ENCODE data around the gene MC1R.
A peak's percentile ranks its signal among the peaks of the same experiment; 100 is the strongest.
"Not testable (repeated sequence)": the region's sequence is repeated elsewhere in the genome, so short reads cannot be mapped to it uniquely, and the experiment has no call there.

The MC1R gene

DNA sequence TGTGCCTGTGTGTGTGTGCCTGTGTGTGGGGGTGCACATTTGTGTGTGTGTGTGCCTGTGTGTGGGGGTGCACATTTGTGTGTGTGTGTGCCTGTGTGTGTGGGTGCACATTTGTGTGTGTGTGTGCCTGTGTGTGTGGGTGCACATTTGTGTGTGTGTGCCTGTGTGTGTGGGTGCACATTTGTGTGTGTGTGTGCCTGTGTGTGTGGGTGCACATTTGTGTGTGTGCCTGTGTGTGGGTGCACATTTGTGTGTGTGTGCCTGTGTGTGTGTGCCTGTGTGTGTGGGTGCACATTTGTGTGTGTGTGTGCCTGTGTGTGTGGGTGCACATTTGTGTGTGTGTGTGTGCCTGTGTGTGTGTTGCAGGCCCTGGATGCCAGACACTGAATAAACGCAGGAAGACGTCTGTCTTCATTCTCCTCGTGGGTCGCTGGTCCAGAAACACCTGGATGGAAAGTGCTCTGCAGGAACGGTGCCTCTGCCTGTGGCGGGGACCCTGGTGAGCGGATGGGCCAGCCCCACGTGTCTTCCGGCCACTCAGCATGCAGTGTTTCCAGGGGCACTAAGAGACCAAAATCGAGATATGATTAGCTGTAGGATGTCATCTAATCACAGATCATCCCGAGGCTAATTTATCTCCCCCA, 3.9 kb upstream of the MC1R start:
- not testable (repeated sequence) for DNase-seq

DNA sequence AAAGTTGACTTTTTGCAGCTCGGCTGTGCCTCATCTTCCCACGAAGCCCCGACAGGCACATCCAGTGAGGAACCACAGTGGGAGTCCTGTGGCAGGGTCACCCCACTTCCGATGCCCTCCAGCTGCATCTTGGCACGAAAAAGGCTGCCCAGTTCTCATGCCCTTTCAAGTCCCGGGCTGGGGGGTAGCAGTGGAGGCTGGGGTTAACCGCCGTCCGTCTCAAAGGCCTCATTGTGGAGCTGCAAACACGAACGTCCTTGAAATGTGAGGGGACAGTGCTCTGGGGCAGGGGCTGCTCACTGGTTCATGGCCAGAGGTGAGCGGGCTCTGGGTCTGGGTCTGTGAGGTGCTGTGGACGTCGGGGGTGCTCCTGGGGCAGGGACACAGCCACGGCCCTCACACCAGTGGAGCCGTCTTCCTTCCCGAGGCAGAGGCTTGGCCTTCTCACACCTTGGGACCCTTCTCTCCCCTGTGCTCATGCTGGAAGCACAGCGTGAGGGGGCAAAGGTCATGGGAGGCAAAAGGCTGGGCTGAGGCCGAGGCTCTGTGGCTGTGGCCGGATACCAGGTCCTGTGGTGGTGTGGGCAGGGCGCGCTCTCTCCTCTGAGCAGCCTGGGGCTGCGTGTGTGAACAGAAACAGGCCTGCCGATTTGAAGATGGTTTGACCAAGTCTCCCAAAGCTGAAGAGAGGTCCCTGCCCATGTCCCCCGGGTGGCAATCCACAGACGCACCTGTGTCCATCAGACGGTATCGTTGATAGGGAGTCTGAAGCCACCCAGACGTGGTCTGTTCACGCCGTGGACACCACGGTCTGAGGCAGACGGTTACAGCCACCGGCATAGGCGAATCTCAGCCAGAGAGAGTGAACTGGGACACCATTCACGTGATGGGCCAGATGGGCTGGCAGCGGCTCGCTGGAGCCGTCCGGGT, 3.1 kb upstream of the MC1R start:
- DNase-seq: no peak

DNA sequence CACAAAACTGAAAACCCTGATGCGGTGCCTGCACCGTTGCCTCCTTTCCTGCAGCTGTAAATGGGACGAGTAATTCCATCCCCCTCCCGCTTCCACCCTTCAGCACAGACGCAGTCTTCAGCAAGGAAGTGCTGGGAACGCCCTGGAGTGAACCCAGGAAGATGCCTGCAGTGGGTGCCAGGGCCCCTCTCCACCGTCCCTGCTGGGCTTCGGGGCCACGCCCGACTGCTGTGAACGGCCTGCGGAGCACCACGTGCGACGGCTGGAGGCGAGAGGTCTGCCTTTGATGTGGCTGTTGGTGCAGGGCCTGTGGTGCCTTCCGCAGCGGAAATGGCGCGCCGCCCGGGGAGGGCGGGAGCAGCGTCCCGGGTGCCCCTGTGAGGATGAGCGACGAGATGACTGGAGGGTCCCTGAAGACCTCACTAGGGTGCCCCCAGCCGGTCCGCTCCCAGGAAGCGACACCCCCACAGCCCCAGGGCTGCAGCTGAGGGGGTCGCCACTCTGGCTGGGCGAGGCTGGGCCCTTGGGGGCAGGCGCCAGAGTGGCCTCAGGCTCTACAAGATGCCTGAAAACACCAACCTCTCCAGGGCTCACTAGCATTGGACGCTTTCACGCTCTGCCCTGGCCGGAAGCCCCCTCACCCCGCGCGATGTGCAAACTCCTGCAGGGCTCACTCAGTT, 749 bp upstream of the MC1R start:
- DNase-seq: peak; percentile 76

DNA sequence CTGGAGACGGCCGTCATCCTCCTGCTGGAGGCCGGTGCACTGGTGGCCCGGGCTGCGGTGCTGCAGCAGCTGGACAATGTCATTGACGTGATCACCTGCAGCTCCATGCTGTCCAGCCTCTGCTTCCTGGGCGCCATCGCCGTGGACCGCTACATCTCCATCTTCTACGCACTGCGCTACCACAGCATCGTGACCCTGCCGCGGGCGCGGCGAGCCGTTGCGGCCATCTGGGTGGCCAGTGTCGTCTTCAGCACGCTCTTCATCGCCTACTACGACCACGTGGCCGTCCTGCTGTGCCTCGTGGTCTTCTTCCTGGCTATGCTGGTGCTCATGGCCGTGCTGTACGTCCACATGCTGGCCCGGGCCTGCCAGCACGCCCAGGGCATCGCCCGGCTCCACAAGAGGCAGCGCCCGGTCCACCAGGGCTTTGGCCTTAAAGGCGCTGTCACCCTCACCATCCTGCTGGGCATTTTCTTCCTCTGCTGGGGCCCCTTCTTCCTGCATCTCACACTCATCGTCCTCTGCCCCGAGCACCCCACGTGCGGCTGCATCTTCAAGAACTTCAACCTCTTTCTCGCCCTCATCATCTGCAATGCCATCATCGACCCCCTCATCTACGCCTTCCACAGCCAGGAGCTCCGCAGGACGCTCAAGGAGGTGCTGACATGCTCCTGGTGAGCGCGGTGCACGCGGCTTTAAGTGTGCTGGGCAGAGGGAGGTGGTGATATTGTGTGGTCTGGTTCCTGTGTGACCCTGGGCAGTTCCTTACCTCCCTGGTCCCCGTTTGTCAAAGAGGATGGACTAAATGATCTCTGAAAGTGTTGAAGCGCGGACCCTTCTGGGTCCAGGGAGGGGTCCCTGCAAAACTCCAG, 1.1 kb downstream of the MC1R start:
- DNase-seq: peak; percentile 2

DNA sequence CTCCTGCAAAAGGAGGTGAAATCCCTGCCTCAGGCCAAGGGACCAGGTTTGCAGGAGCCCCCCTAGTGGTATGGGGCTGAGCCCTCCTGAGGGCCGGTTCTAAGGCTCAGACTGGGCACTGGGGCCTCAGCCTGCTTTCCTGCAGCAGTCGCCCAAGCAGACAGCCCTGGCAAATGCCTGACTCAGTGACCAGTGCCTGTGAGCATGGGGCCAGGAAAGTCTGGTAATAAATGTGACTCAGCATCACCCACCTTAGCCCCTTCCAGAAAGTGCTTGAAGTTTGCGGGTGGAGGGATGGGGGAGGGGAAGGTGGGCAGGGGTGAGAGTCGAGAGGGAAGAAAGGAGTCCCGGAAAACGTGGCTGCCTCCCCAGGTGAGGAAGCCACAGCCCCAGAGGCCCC, 2.1 kb downstream of the MC1R start:
- no peak for DNase-seq

DNA sequence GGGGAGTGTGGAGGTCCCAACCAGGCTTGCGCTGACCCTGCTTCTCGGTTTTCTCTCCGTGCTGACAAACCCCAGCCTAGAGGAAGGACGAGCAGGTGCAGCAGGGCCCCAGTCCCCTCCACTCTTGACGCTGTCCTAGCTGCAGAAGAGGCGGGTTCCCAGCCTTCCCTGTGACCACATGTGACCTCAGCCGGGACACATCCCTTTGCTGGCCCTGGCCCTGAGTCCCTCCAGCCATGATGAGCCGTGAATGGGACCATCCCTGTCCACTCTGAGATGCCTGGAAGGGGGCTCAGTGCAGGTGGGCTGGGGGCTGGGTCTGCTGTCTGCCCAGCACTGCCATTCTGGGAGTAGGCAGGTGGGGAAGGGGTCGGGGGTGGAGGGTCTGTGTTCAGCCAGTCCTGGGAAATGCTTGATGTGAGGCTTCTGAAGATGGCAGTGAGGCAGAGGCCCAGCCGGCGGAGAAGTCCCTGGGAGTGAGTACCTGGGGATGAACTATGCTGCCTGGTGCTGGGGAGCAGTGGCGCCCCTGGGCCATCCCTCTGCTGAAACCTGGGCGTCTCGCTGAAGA, 2.6 kb downstream of the MC1R start:
- DNase-seq: peak; percentile 4

DNA sequence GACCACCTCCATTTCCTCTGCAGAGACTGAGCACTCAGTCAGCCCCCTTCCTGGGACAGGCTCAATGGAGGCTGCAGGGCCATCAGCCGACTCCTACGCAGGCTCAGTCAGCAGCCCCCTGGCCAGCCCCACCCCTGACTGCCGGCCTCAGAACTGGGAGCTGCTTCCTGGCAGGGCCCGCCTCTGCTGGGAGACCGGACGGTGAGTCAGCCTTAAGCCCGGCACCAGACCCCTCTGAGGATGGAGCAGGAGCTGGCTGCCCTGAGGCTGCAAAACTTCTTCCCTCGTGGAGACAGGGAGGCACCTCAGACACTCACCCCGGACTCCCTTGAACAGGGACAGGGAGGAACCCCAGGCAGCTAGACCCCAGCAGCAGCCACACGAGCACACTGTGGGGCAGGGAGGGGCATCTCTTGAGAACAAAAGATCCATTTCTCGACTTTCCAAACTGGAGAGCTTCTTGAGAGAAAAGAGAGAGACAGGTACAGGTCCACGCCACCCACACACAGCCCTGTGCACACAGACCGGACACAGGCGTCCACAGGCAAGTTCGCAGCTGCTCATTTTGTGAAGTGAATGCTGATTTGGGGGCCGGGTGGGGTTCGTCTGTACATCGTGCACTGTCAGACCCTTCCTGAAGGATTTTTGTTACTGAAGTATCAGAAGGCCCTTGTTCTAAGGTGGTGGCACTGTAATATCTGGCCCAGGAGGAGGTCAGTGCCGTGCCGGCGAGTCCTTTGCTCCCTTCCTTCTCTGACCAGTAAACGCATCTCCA, 3.2 kb downstream of the MC1R start:
- no peak for DNase-seq

DNA sequence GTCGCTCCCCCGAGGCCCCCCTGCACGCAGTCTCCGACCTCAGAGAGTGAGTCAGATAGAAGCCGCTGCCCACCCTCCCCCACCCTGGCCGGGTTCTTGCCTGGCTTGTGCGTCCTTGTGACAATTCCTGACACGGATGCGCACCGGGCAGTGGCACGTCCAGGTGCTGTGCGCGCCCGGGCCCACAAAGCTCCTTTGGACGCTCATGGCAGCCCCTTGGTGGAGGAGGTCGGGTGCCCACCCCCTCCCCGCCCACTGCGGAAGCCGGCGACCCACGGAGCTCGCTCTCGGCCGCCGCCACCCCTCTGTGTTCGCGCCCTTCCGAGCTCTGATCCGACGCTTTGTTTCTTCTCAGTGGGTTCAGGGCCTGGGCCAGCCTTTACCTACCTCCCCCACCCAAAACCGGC, 3.8 kb downstream of the MC1R start:
- DNase-seq: no peak

DNA sequence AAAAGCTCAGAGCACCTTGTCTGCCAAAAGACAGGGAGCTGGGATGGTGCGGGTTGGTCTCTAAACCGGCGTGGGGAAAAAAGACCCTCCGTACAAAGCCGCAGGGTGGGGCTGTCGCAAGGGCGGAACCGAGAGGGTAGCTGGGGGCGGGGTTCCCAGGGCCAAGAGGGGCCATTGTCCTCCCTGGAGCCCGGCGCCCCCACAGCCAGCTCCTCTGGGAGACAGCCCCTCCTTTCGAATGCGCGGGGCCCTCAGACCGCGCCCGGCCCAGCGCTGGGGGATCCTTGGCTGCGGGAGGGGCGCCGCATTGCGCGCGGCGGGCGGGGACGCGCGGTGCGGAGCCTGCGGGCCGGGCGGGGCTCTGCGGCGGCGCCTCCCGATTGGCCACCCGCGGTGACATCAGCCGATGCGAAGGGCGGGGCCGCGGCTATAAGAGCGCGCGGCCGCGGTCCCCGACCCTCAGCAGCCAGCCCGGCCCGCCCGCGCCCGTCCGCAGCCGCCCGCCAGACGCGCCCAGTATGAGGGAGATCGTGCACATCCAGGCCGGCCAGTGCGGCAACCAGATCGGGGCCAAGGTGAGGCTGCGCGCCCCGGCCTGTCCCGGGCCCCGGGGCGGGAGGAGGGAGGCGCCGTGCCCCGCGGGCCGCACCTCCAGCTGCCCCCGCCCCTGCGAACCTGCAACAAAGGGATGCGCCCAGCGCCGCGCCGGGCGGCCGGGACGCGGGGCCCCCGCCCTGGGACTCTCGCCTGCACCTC, 4.4 kb downstream of the MC1R start, which contains the start of gene TUBB3:
TSS of gene TUBB3 (plus strand) at position 459 of the 756 bp plus-strand sequence. CDS start at position 519, 60 bp downstream.
- DNase-seq: peak; percentile 24

DNA sequence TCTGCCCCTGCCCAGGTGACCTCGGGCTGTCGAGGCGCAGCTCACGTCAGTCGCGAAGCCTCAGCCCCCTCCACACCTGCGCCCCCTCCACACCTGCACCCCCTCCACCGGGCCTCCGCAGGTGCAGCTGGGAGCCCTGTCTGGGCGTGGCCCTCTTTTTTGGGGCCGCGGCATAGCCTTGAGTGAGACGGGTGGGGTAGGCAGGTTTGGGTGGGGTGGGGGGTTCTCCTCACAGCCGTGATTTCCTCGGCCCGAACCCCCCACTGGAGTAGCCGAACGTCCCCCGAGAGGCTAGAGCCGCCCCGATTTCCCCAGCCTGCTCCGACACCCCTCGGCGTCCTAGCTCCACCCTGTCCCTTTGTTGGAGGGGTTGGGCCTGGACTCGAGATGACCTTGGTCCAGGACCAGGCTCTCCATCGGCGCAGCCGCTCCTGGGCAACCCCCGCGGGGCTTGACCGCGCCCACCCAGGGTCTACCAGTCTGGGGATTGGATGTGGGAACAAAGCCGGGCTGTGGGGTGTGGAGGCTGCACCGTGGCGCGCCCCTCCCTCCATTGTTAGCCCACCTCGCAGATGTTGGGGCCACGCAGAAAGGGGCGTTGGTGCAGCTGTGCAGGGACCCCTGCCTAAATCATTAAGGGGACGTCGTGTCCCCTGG, 5.1 kb downstream of the MC1R start:
- no peak for DNase-seq

DNA sequence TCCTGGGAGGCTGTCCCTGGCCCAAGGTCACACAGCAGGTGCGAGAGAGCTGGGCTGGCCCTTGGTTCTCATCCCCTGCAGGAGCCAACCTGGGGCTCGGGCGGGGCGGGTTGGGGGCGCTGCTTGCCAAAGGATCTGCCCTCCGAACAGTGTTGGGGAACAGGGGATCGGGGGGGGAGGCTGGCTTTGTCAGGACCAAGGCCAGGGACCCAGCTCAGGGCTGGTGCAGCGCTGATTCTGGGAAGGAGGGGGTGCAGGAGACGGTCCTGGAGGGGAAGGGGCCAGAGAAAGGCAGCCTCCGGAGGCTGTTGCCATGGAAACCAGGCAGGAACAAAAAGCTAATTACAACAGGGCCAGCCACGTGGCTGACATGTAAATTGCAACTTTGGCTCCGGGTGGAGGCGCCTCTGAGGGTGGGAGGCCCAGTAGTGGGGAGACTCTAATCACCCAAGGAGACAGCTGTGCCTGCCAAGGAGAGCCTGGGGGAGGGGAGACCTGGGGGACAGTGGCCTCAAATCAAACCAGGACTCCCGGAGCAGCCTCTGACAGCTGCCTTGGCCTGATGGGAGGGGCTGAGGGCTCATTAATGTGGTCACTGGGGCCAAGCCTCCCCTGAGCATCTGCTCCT, 5.7 kb downstream of the MC1R start:
- peak; percentile 38 for DNase-seq

DNA sequence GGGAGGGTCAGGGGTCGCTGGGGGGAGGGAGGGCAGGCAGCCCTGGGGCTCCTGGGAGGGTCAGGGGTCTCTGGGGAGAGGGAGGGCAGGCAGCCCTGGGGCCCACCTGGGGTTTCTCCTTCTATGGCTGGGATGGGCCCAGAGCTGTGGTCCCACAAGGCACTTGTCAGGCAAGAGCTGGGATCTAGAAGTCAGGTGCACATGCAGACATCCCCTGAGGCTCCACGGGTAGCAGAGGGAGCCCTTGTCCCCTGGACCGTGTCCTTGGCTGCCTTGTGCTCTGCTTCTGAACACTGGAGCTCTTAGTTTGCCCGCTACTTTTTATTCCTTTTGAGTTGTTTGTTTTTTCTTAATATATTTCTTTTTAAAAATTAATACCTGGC, 6.3 kb downstream of the MC1R start:
- DNase-seq: peak; percentile 0

DNA sequence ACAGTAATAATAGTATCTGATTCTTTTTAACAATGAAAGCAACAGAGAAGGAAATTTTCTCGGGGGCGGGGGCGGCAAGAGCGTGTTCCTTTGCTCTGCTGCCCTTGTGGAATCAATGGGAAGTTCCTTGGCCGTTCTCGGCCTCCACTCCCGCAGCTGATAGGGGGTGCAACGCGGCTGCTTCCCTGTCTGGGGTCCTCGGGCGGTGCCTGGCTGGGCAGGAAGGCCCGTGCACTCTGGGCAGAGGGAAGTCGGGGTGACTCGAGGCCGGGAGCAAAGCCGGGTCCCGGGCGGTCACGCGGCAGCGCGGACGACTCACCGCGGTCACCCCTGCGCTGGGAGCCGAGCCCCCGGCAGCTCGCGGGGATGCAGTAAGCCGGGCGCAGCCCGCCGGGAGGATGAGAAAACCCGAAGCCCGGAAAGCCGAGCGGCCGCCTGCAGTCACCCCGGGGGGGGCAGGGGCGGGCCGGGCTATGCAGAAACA, 7.0 kb downstream of the MC1R start:
- peak; percentile 2 for DNase-seq

DNA sequence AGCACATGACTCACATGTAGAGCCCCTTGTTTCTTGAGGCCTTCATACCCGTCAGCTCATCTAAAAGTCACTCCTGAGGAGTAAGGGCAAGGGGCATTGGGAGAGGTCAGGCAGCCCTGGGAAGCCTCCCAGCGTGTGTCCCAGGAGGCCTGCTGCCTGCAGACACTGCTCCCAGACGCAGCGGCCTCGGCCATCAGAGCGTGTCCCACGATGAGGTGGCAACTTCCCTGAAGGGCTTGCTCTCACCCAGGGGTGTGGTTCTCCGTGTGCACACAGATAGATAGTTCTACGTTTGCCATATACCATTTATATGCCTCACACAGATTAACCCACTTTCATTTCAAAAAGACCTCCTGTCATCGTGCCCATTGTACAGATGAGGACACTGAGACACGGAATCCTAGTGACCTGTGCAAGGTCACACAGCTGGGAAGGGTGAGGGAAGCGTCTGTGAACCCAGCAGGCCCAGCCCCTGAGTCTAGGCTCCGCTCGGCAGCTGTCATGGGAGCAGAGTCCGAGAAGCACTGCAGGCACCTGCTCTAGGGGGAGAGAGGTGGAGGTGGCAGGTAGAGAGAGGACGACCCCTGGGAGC, 12.7 kb downstream of the MC1R start:
- no peak for DNase-seq

DNA sequence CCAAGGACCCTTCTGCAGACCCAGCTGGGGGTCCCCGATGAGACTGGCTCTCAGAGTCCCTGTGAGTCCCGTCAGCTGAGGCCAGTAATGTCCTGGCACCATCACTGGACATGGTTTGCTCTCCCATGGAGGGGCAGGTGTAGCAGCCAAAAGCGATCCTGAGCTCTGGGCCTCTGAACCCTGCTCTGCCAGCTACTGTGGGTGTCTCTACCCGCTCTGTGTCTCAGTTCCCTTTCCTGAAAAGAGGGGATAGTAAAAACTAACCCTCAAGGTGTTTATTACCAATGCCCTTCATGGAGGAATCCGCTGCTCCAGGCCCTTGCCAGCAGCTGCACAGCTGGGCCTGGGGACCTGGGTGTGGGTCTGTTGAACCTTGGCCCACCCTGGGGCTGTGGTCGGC, 13.3 kb downstream of the MC1R start:
- no peak for DNase-seq

DNA sequence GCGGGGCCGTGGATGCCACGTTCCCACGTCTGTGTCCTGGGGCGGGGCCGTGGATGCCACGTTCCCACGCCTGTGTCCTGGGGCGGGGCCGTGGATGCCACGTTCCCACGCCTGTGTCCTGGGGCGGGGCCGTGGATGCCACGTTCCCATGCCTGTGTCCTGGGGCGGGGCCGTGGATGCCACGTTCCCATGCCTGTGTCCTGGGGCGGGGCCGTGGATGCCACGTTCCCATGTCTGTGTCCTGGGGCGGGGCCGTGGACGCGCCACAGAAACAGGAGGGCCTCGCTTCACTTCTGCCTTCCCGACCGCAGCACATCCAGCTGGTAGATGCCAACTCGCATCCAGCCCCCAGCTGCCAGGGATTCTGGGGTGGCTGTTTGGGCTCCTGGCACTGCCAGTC, 15.4 kb downstream of the MC1R start:
- DNase-seq: not testable (repeated sequence)

DNA sequence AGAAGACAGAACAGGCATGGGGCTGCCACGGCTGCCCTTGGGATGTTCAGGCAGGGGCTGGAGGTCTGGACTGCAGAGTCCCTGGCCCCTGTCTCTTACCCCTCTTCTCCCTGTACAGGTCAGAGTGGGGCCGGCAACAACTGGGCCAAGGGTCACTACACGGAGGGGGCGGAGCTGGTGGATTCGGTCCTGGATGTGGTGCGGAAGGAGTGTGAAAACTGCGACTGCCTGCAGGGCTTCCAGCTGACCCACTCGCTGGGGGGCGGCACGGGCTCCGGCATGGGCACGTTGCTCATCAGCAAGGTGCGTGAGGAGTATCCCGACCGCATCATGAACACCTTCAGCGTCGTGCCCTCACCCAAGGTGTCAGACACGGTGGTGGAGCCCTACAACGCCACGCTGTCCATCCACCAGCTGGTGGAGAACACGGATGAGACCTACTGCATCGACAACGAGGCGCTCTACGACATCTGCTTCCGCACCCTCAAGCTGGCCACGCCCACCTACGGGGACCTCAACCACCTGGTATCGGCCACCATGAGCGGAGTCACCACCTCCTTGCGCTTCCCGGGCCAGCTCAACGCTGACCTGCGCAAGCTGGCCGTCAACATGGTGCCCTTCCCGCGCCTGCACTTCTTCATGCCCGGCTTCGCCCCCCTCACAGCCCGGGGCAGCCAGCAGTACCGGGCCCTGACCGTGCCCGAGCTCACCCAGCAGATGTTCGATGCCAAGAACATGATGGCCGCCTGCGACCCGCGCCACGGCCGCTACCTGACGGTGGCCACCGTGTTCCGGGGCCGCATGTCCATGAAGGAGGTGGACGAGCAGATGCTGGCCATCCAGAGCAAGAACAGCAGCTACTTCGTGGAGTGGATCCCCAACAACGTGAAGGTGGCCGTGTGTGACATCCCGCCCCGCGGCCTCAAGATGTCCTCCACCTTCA, 16.2 kb downstream of the MC1R start:
- no peak for DNase-seq

DNA sequence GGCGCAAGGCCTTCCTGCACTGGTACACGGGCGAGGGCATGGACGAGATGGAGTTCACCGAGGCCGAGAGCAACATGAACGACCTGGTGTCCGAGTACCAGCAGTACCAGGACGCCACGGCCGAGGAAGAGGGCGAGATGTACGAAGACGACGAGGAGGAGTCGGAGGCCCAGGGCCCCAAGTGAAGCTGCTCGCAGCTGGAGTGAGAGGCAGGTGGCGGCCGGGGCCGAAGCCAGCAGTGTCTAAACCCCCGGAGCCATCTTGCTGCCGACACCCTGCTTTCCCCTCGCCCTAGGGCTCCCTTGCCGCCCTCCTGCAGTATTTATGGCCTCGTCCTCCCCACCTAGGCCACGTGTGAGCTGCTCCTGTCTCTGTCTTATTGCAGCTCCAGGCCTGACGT, 17.0 kb downstream of the MC1R start:
- not testable (repeated sequence) for DNase-seq

Measured in CD4-positive, alpha-beta T cell treated with Interleukin-17A for 4 hours (primary cell).